Type B pancreatic cell (in vitro differentiated cells): Measurements from ENCODE around the gene RORC. TPM values are rescaled to one million over a fixed set of nuclear protein-coding genes. Genes with fewer than 3 reads are reported as not detected.

ENCODE experiments used
- DNase-seq: peaks from one replicate; pipeline ENCODE4 v3.0.0; 2021; ENCODE audit warnings: mixed read lengths; ENCODE audit not compliant: unreplicated experiment; ENCODE audit errors: extremely low spot score
- H3K27ac Mint-ChIP-seq: 2 replicates; pipeline ENCODE4 v1.8.0; 2021; ENCODE audit warnings: mild to moderate bottlenecking, mixed read lengths
- H3K27me3 Mint-ChIP-seq: 2 replicates; pipeline ENCODE4 v1.8.0; 2021; ENCODE audit warnings: mixed read lengths
- H3K36me3 Mint-ChIP-seq: 2 replicates; pipeline ENCODE4 v1.8.0; 2021; ENCODE audit warnings: mixed read lengths
- H3K4me1 Mint-ChIP-seq: one replicate; pipeline ENCODE4 v1.8.0; 2021; ENCODE audit warnings: mixed read lengths; ENCODE audit not compliant: unreplicated experiment
- H3K4me3 Mint-ChIP-seq: 2 replicates; pipeline ENCODE4 v1.8.0; 2021; ENCODE audit warnings: mild to moderate bottlenecking, mixed read lengths
- H3K9me3 Mint-ChIP-seq: 2 replicates; pipeline ENCODE4 v1.8.0; 2021; ENCODE audit warnings: mixed read lengths
- CTCF ChIP-seq: fragments of 200-600 bp; sonication (generic); conservative IDR thresholded peaks from 2 replicates; pipeline ENCODE4 v1.5.0; 2021; ENCODE audit warnings: antibody characterized with exemption, mild to moderate bottlenecking
- total RNA-seq: library from RNA; stranded (reverse); gene quantifications from 2 replicates; pipeline ENCODE4 v1.2.1, GENCODE V29; 2021; ENCODE audit warnings: low replicate concordance

The RORC gene
- total RNA-seq, 1 donor from 2014 or later: not detected

- Mint-ChIP-seq H3K27me3 (peaks cover 63% of the 10 kb centered on the region), H3K36me3 (no peaks in the 10 kb centered on the region), H3K27ac (no peak overlapping the region), H3K4me1 (peaks cover 7% of the 10 kb centered on the region), H3K9me3 (no peaks in the 10 kb centered on the region), H3K4me3 (no peak overlapping the region)
- TF ChIP-seq CTCF: no peak
- DNase-seq: no peak
Observed at GRCh38 chr1:151803164-151803563, 28.4 kb downstream of the RORC start.

DNA sequence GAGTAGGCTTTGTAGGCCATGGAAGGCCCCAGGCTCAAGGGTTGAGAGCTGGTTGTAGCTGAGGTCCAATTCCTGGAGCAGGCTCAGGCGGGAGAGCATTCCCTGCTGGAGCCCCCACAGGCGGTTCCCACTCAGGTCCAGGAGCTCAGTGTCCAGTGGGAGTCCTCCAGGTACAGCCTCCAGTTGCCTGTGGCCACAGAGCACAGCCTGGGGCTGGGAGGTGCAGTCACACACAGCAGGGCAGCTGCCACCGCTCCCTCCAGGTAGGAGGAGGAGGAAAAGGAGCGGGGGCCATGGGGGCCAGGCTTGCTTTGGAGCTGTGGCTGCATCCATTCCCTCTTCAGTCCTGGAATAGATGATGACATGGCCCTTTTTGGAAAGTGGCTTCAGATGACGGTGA is 29.2 kb downstream of the RORC start:
- no peak for TF ChIP-seq CTCF
- no peak overlapping the region for H3K27ac Mint-ChIP-seq
- H3K4me3 Mint-ChIP-seq: no peak overlapping the region
- H3K4me1 Mint-ChIP-seq: peaks cover 7% of the 10 kb centered on the region
- no peaks in the 10 kb centered on the region for H3K36me3 Mint-ChIP-seq
- H3K9me3 Mint-ChIP-seq: no peaks in the 10 kb centered on the region
- peaks cover 56% of the 10 kb centered on the region for H3K27me3 Mint-ChIP-seq
- DNase-seq: no peak

GRCh38 chr1:151801846-151802245 is 29.8 kb downstream of the RORC start:
- no peak overlapping the region for H3K27ac Mint-ChIP-seq
- no peak overlapping the region for H3K4me3 Mint-ChIP-seq
- H3K36me3 Mint-ChIP-seq: no peaks in the 10 kb centered on the region
- DNase-seq: no peak
- peaks cover 7% of the 10 kb centered on the region for H3K4me1 Mint-ChIP-seq
- no peak for TF ChIP-seq CTCF
- no peaks in the 10 kb centered on the region for H3K9me3 Mint-ChIP-seq
- peaks cover 60% of the 10 kb centered on the region for H3K27me3 Mint-ChIP-seq

DNA sequence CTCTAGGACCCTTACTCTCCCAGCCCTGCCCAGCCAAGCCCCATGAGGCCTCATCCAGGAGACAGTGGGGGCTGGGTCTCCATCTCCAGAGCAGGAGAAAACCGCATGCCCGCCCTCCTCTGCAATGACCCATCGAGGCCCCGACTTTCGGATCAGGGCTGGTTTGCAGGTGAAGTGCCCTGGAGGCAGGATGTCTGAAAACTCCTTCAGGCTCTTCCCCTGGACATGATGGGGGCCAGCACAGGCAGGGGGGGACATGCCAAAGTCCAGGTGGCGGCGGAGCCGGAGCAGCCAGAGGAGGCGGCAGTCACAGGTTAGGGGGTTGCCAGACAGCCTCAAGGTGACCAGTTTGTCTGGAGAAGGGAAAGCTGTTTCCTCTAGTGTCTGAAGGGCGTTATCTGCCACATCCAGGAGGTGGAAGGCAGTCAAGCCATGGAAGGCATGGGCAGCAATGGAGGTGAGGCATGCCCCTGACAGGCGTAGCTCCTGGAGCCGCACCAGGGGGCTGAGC is 30.2 kb downstream of the RORC start:
- Mint-ChIP-seq H3K9me3 (no peaks in the 10 kb centered on the region), H3K4me1 (peaks cover 7% of the 10 kb centered on the region), H3K27me3 (peaks cover 60% of the 10 kb centered on the region), H3K36me3 (no peaks in the 10 kb centered on the region), H3K27ac (no peak overlapping the region), H3K4me3 (no peak overlapping the region)
- no peak for TF ChIP-seq CTCF
- DNase-seq: no peak

- Mint-ChIP-seq H3K36me3 (no peaks in the 10 kb centered on the region), H3K4me1 (peaks cover 7% of the 10 kb centered on the region), H3K4me3 (no peak overlapping the region), H3K27ac (no peak overlapping the region), H3K9me3 (no peaks in the 10 kb centered on the region), H3K27me3 (peaks cover 60% of the 10 kb centered on the region)
- TF ChIP-seq CTCF: no peak
- DNase-seq: no peak
Observed at GRCh38 chr1:151800830-151801229, 30.8 kb downstream of the RORC start.
